Stimulated activated CD4-positive, alpha-beta T cell treated with anti-CD3 and anti-CD28 coated beads, TNF-alpha, amount 100 ng/mL, for 1 hour (primary cell): Measurements from ENCODE around the gene GPC6.

Experiments
- DNase-seq, 3 donors: peaks; one replicate each; pipeline ENCODE4 v3.0.0-alpha.2; 2020; ENCODE audit warnings: low read depth in 3 of 3, low spot score in 1 of 3

The GPC6 gene

GRCh38 chr13:94369972-94370436, 1143.4 kb downstream of the GPC6 start:
- DNase-seq = no peak

- no peak for DNase-seq
Measured at GRCh38 chr13:94371855-94372254, 1145.2 kb downstream of the GPC6 start.

- no peak for DNase-seq
Measured at GRCh38 chr13:94382517-94382916, 1155.9 kb downstream of the GPC6 start.

- DNase-seq = no peak
Measured at GRCh38 chr13:94382960-94383359, 1156.4 kb downstream of the GPC6 start.

- no peak for DNase-seq
Measured at GRCh38 chr13:94384231-94384905, 1157.8 kb downstream of the GPC6 start.

- no peak for DNase-seq
Measured at GRCh38 chr13:94387047-94387446, 1160.4 kb downstream of the GPC6 start.

GRCh38 chr13:94389604-94390351, 1163.2 kb downstream of the GPC6 start:
- DNase-seq = no peak

- DNase-seq = no peak
Measured at GRCh38 chr13:94390881-94391280, 1164.3 kb downstream of the GPC6 start.

GRCh38 chr13:94394723-94395122, 1168.1 kb downstream of the GPC6 start:
- DNase-seq = no peak

GRCh38 chr13:94395860-94396259, 1169.3 kb downstream of the GPC6 start:
- DNase-seq = no peak

GRCh38 chr13:94399812-94400211, 1173.2 kb downstream of the GPC6 start:
- DNase-seq = no peak

- no peak for DNase-seq
Measured at GRCh38 chr13:94400874-94401273, 1174.3 kb downstream of the GPC6 start.

- no peak for DNase-seq
Measured at GRCh38 chr13:94408314-94409036, 1181.9 kb downstream of the GPC6 start.

GRCh38 chr13:94411747-94412146, 1185.1 kb downstream of the GPC6 start:
- no peak for DNase-seq

GRCh38 chr13:94412870-94413597, 1186.4 kb downstream of the GPC6 start:
- no peak for DNase-seq

GRCh38 chr13:94413598-94413944, 1187.0 kb downstream of the GPC6 start:
- DNase-seq = no peak

- DNase-seq = no peak
Measured at GRCh38 chr13:94414141-94414540, 1187.5 kb downstream of the GPC6 start.

- no peak for DNase-seq
Measured at GRCh38 chr13:94414708-94415107, 1188.1 kb downstream of the GPC6 start.

- DNase-seq = no peak
Measured at GRCh38 chr13:94415500-94416237, 1189.1 kb downstream of the GPC6 start.

- no peak for DNase-seq
Measured at GRCh38 chr13:94416454-94417080, 1190.0 kb downstream of the GPC6 start.
